ENCODE data around the gene MSLN.

Gene MSLN

DNA sequence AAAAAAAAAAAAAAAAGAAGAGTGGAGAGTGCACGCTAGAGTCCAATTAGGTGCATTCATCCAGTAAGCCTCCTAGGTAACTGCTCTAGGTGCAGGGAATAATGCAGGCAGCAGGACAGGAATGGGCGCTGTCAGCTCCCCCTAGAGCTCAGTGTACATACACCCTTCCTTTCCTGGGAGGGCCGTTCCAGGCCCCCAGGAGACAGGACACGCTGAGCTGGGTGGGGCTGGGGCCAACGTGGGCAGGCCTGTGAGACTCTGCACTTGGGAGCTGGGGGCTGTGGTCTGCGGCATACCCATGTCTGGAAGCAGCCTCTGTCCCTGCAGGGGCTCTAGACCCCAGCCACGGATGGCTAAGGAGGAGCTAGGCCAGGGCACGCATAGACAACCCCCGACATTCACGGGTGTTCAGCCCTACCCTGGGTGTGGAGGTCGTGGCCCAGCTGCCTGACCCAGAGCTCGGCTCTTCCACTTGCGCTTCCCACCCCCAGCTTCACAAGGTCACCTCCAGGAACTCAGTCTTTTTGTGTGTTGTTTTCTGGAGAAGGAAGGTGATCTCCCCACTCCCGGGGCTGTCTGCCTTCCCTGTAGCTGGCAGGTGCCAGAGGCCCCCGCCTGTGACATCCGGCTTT lies 40.6 kb upstream of the MSLN start:
- Histone ChIP-seq H3K79me2 (ENCODE audit: insufficient read depth, low read length) (no peaks in the 10 kb centered on the region), H4K20me1 (ENCODE audit: low read depth, low read length) (no peaks in the 10 kb centered on the region; the same call in 1 of the 2 replicates), H3K9me3 (ENCODE audit: insufficient read depth, low read length) (no peaks in the 10 kb centered on the region), H3K4me3 (ENCODE audit: insufficient read depth, low read length, poor library complexity, severe bottlenecking) (peak overlapping the region; percentile 80), H2AFZ (ENCODE audit: low read depth, low read length, severe bottlenecking) (no peak overlapping the region), H3K27ac (ENCODE audit: low read depth, low read length) (peak overlapping the region; percentile 82), H3K27me3 (ENCODE audit: low read length) (no peaks in the 10 kb centered on the region), H3F3A (ENCODE audit: insufficient read depth) (0 out of 2 replicates have a peak, but pooled peaks cover 3% of the 10 kb centered on the region), H3K4me2 (ENCODE audit: low read depth, low read length, poor library complexity, severe bottlenecking) (peak overlapping the region; percentile 61), H3K36me3 (ENCODE audit: low read length) (no peaks in the 10 kb centered on the region), H3K9ac (ENCODE audit: low read length) (peak overlapping the region; percentile 99), H3K9me2 (replicated peaks; ENCODE audit: insufficient read depth, low read length) (no peaks in the 10 kb centered on the region)
- TF ChIP-seq, protein P1, sequence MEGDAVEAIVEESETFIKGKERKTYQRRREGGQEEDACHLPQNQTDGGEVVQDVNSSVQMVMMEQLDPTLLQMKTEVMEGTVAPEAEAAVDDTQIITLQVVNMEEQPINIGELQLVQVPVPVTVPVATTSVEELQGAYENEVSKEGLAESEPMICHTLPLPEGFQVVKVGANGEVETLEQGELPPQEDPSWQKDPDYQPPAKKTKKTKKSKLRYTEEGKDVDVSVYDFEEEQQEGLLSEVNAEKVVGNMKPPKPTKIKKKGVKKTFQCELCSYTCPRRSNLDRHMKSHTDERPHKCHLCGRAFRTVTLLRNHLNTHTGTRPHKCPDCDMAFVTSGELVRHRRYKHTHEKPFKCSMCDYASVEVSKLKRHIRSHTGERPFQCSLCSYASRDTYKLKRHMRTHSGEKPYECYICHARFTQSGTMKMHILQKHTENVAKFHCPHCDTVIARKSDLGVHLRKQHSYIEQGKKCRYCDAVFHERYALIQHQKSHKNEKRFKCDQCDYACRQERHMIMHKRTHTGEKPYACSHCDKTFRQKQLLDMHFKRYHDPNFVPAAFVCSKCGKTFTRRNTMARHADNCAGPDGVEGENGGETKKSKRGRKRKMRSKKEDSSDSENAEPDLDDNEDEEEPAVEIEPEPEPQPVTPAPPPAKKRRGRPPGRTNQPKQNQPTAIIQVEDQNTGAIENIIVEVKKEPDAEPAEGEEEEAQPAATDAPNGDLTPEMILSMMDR (IDR thresholded peaks at IDR 0.05; ENCODE audit: insufficient read depth, low read length, poor library complexity, severe bottlenecking): no peak
- no peak for TF ChIP-seq EZH2phosphoT487 (conservative IDR thresholded peaks at IDR 0.05; ENCODE audit: low read length)

DNA sequence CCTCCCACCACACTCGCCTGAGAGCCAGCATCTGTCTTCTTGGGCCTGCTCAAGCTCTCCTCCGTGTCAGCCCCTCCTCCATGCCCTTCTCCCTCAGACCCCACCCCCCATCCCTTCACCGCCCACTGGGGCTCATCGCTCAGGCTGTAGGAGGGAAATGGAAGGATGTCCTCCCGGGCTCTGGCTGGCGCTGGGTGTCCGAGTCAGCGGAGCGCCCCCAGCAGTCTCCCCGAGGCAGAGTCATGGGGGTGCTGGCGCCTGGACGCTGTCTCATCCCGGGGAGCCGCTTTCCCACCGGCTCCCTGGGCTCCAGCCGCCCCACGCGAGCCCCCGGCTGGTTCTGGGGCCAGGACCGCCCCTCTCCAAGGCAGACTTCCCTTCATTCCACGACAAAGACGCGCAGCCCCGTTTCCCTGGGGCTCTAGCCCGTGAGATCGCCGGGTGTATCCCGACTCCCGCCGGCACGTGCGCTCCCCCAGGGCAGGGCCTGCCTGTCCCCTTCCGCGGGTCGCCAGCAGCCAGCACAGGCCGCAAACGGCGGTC lies 40.0 kb upstream of the MSLN start:
- peak overlapping the region; percentile 48 for H2AFZ ChIP-seq (ENCODE audit: low read depth, low read length, severe bottlenecking)
- no peaks in the 10 kb centered on the region for H3K9me3 ChIP-seq (ENCODE audit: insufficient read depth, low read length)
- H3K27me3 ChIP-seq (ENCODE audit: low read length): no peaks in the 10 kb centered on the region
- no peaks in the 10 kb centered on the region for H3K79me2 ChIP-seq (ENCODE audit: insufficient read depth, low read length)
- H3K36me3 ChIP-seq (ENCODE audit: low read length): no peaks in the 10 kb centered on the region
- no peak for TF ChIP-seq EZH2phosphoT487 (conservative IDR thresholded peaks at IDR 0.05; ENCODE audit: low read length)
- TF ChIP-seq, protein P1 (IDR thresholded peaks at IDR 0.05; ENCODE audit: insufficient read depth, low read length, poor library complexity, severe bottlenecking): peak; percentile 27
- H4K20me1 ChIP-seq (ENCODE audit: low read depth, low read length): no peaks in the 10 kb centered on the region; the same call in 1 of the 2 replicates
- H3K4me3 ChIP-seq (ENCODE audit: insufficient read depth, low read length, poor library complexity, severe bottlenecking): peak overlapping the region; percentile 80
- no peaks in the 10 kb centered on the region for H3K9me2 ChIP-seq (replicated peaks; ENCODE audit: insufficient read depth, low read length)
- peak overlapping the region; percentile 61 for H3K4me2 ChIP-seq (ENCODE audit: low read depth, low read length, poor library complexity, severe bottlenecking)
- 0 out of 2 replicates have a peak, but pooled peaks cover 3% of the 10 kb centered on the region for H3F3A ChIP-seq (ENCODE audit: insufficient read depth)
- H3K27ac ChIP-seq (ENCODE audit: low read depth, low read length): peak overlapping the region; percentile 82
- H3K9ac ChIP-seq (ENCODE audit: low read length): peak overlapping the region; percentile 99

DNA sequence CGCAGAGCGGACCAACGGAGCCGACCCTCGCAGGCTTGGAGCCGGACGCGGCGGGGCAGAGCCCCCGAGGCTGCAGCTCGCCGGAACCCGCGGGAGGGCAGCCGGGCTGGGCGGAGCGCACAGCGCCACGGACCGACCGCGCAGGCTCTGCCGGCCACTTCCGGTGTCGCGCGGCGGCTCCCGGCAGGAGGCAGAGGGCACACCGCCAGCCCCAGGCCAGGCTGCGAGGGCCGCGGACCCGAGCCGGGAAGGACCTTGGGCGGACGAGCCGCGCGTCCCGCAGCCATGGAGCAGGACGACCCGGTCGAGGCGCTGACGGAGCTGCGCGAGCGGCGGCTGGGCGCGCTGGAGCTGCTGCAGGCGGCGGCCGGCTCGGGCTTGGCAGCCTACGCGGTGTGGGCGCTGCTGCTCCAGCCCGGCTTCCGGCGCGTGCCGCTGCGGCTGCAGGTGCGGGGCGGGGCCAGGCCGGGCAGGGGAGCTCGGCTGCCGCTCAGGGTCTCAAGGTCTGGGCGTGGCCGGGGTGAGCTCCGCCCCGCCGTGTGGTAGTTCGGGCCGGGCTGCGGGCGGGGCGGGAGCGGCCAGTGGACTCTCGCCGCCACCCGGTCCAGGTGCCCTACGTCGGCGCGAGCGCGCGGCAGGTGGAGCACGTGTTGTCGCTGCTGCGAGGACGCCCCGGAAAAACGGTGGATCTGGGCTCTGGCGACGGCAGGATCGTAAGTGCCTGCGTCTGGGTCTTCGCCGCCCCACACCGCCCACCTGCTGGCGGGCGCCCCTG lies 39.4 kb upstream of the MSLN start, which contains the start of gene ANTKMT:
TSS of gene ANTKMT (plus strand) at position 157 of the 775 bp plus-strand sequence. CDS start at position 286, 129 bp downstream.
- no peaks in the 10 kb centered on the region for H3K9me3 ChIP-seq (ENCODE audit: insufficient read depth, low read length)
- H3K4me2 ChIP-seq (ENCODE audit: low read depth, low read length, poor library complexity, severe bottlenecking): peak within 1 kb of the TSS; percentile 61
- no peaks in the 10 kb centered on the region for H3K27me3 ChIP-seq (ENCODE audit: low read length)
- H3K79me2 ChIP-seq (ENCODE audit: insufficient read depth, low read length): no peaks in the 10 kb centered on the region
- H3K27ac ChIP-seq (ENCODE audit: low read depth, low read length): peak within 1 kb of the TSS; percentile 82
- no peaks in the 10 kb centered on the region for H3K9me2 ChIP-seq (replicated peaks; ENCODE audit: insufficient read depth, low read length)
- peak within 1 kb of the TSS; percentile 99 for H3K9ac ChIP-seq (ENCODE audit: low read length)
- H4K20me1 ChIP-seq (ENCODE audit: low read depth, low read length): no peaks in the 10 kb centered on the region; the same call in 1 of the 2 replicates
- no peak for TF ChIP-seq EZH2phosphoT487 (conservative IDR thresholded peaks at IDR 0.05; ENCODE audit: low read length)
- TF ChIP-seq, protein P1 (IDR thresholded peaks at IDR 0.05; ENCODE audit: insufficient read depth, low read length, poor library complexity, severe bottlenecking): no peak
- no peaks in the 10 kb centered on the region for H3K36me3 ChIP-seq (ENCODE audit: low read length)
- H2AFZ ChIP-seq (ENCODE audit: low read depth, low read length, severe bottlenecking): peak within 1 kb of the TSS; percentile 48
- peaks cover 7% of the 10 kb centered on the region for H3F3A ChIP-seq (ENCODE audit: insufficient read depth)
- peak within 1 kb of the TSS; percentile 80 for H3K4me3 ChIP-seq (ENCODE audit: insufficient read depth, low read length, poor library complexity, severe bottlenecking)

Data from SU-DHL-6 (cell line).